H1 (cell line): ENCODE data around the gene USB1. TPM values are rescaled to one million over a fixed set of nuclear protein-coding genes. Genes with fewer than 3 reads are reported as not detected.

Experiments used
- BRCA1 ChIP-seq: IDR thresholded peaks from 2 replicates; pipeline ENCODE4 v1.6.1; 2012; ENCODE audit warnings: low read depth, low read length, improper control_type of control experiment
- CBX8 ChIP-seq: fragments of 300-800, 300-1000 bp; sonication (generic); IDR thresholded peaks from 2 replicates; pipeline ENCODE4 v1.7.1; 2016; ENCODE audit warnings: low read depth, low read length, borderline replicate concordance
- CHD2 ChIP-seq: IDR thresholded peaks from 2 replicates; pipeline ENCODE4 v1.6.1; 2012; ENCODE audit warnings: low read length, improper control_type of control experiment
- CHD7 ChIP-seq: fragments of 300-600 bp; sonication (generic); IDR thresholded peaks from 2 replicates; pipeline ENCODE4 v1.7.1; 2012; ENCODE audit warnings: low read length, moderate library complexity, mild to moderate bottlenecking, inconsistent platforms; ENCODE audit not compliant: insufficient replicate concordance
- GTF2F1 ChIP-seq: IDR thresholded peaks from 2 replicates; pipeline ENCODE4 v1.6.1; 2012; ENCODE audit warnings: low read depth, low read length, improper control_type of control experiment, borderline replicate concordance
- SIX5 ChIP-seq: IDR thresholded peaks from 2 replicates; pipeline ENCODE4 v1.6.1; 2011; ENCODE audit warnings: mild to moderate bottlenecking, low read depth, low read length
- polyA plus RNA-seq, 7 experiments: library from polyadenylated mRNA; depleted of rRNA in 3 of 7; stranded (reverse) in 5 of 7; unstranded in 2 of 7; fragments of >200 nt in 5 of 7; fragments of 200-250 nt in 2 of 7; gene quantifications; 1 replicate in 5 of 7; 2 replicates in 1 of 7; 4 replicates in 1 of 7; pipeline versions ENCODE4 v1.2.1 to v1.2.3, GENCODE V29; 2011 to 2013; ENCODE audit warnings: missing spikeins in 2 of 7, mixed read lengths in 2 of 7
- total RNA-seq: library from RNA; stranded (reverse); fragmentation: NEBNext Ultra II Directional; extraction: Animal tissue kit (Norgen Biotek cat#: 25700); gene quantifications from 2 replicates; pipeline ENCODE4 v1.2.1, GENCODE V29; 2021

USB1 gene
- total and polyA plus RNA-seq, 2 of the 8 experiments (the other 6 are each of a cell fraction or from before 2014, with no cell fraction given): 65.4 to 75.9 TPM

- TF ChIP-seq CHD7 (no peak), CBX8 (no peak), BRCA1 (no peak), CHD2 (no peak), SIX5 (no peak), GTF2F1 (no peak)
Observed at GRCh38 chr16:58057121-58057520, 55.9 kb downstream of the USB1 start (continued).
